ENCODE results near the gene CSNK1A1. TPM values are rescaled to one million over a fixed set of nuclear protein-coding genes. Genes with fewer than 3 reads are reported as not detected.
A peak's percentile ranks its signal among the peaks of the same experiment; 100 is the strongest.

The CSNK1A1 gene
- total RNA-seq, 2 donors from 2014 or later: 222 to 262 TPM

GRCh38 chr5:149510136-149510535 lies 41.1 kb downstream of the CSNK1A1 start:
- Histone ChIP-seq H3K4me1 (ENCODE audit: control insufficient read depth in 1 of 2, low read depth in 2 of 2) (peaks cover 20 to 27% of the 10 kb centered on the region in 2 donors), H3K27me3 (replicated peaks; ENCODE audit: insufficient read depth) (no peaks in the 10 kb centered on the region), H3K4me3 (no peak overlapping the region), H3K9me3 (no peaks in the 10 kb centered on the region), H3K27ac (no peak overlapping the region), H3K36me3 (peaks cover 38% of the 10 kb centered on the region)
- ATAC-seq (ENCODE audit: insufficient number of reproducible peaks, low FRiP score, low read depth) (no peak), DNase-seq (ENCODE audit: low spot score) (no peak)
- TF ChIP-seq CTCF (IDR thresholded peaks at IDR 0.05): no peak

DNA sequence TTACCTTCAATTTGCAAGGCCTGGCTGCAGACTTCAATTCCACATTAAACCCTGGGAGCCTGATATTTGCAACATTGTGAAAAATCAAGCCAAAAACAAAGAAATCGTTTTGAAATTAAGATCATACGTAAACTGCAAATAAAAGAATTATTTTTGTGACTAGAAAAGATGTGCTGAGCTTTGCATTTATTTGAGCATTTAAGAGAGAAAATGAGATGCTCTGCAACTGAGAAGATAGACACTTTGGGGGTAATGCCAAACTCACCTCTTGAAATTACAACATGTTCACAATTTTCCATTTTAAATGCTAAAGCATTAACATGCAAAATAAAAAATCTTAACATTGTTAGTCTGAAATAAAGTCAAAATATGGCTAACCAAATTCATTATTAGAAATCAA lies 46.6 kb downstream of the CSNK1A1 start:
- Histone ChIP-seq H3K27me3 (replicated peaks; ENCODE audit: insufficient read depth) (no peaks in the 10 kb centered on the region), H3K4me3 (no peak overlapping the region), H3K4me1 (ENCODE audit: control insufficient read depth in 1 of 2, low read depth in 2 of 2) (no peaks in the 10 kb centered on the region), H3K27ac (no peak overlapping the region), H3K36me3 (peaks cover 67% of the 10 kb centered on the region), H3K9me3 (no peaks in the 10 kb centered on the region)
- ATAC-seq (ENCODE audit: insufficient number of reproducible peaks, low FRiP score, low read depth) (no peak), DNase-seq (ENCODE audit: low spot score) (no peak)
- TF ChIP-seq CTCF (IDR thresholded peaks at IDR 0.05): no peak

DNA sequence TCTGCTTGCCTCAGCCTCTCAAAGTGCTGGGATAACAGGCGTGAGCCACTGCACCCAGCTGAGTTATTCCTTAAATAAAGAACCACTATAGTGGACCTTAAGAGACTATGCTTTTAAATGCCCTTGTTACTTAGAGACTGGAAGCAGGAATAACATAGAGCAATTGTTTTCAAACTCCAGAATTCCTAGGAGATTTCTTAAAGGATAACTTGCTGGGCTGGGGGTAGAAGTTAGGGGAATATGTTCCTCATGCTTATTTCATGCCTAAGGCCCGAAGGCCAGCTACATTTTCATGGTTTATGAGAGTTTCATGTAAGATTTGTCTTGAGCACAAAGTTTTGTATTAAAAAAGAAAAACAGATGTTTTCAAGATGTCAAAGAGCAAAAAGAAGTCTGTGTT lies 48.2 kb downstream of the CSNK1A1 start:
- Histone ChIP-seq H3K4me1 (ENCODE audit: control insufficient read depth in 1 of 2, low read depth in 2 of 2) (peaks cover 0 to 3% of the 10 kb centered on the region in 2 donors), H3K27ac (peak overlapping the region in 1 of 2 donors; percentile 12), H3K27me3 (replicated peaks; ENCODE audit: insufficient read depth) (no peaks in the 10 kb centered on the region), H3K36me3 (peaks cover 58% of the 10 kb centered on the region), H3K4me3 (no peak overlapping the region), H3K9me3 (no peaks in the 10 kb centered on the region)
- ATAC-seq (ENCODE audit: insufficient number of reproducible peaks, low FRiP score, low read depth) (no peak), DNase-seq (ENCODE audit: low spot score) (no peak)
- TF ChIP-seq CTCF (IDR thresholded peaks at IDR 0.05): no peak

DNA sequence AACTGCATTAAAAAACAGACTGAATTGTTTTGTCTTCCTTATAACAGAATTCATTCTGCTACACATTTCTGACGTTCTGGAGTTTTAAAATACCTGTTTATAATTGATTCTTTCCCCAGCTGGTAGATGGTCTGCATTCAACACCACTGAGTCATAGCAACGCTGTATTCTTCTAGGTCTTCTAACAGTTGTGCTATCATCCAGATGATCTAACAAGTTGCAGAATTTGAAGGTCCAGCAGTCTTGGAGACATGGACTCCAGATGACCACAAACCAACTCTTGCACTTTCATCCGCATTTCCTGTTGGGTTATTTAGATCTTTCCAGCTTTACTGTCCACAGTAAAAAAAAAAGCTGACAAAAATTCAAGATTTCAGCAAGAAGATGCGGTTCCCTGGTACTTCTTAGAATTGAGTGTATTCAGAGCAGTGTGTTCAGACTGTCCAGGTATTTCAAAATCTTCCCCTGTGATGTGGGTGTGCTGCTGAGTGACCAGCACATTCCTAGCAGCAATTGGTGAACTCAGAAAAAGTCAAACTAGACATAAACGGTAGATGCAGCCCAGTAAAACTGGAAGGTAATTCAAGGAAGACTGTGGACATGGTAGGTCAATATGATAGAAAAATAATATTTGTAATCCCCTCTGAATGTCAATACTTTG lies 50.2 kb downstream of the CSNK1A1 start:
- Histone ChIP-seq H3K36me3 (peaks cover 44% of the 10 kb centered on the region), H3K27me3 (replicated peaks; ENCODE audit: insufficient read depth) (no peaks in the 10 kb centered on the region), H3K4me1 (ENCODE audit: control insufficient read depth in 1 of 2, low read depth in 2 of 2) (peaks cover 8 to 23% of the 10 kb centered on the region in 2 donors), H3K27ac (no peak overlapping the region), H3K4me3 (no peak overlapping the region), H3K9me3 (no peaks in the 10 kb centered on the region)
- no peak for ATAC-seq (ENCODE audit: insufficient number of reproducible peaks, low FRiP score, low read depth)
- DNase-seq (ENCODE audit: low spot score): no peak
- TF ChIP-seq CTCF (IDR thresholded peaks at IDR 0.05): no peak

DNA sequence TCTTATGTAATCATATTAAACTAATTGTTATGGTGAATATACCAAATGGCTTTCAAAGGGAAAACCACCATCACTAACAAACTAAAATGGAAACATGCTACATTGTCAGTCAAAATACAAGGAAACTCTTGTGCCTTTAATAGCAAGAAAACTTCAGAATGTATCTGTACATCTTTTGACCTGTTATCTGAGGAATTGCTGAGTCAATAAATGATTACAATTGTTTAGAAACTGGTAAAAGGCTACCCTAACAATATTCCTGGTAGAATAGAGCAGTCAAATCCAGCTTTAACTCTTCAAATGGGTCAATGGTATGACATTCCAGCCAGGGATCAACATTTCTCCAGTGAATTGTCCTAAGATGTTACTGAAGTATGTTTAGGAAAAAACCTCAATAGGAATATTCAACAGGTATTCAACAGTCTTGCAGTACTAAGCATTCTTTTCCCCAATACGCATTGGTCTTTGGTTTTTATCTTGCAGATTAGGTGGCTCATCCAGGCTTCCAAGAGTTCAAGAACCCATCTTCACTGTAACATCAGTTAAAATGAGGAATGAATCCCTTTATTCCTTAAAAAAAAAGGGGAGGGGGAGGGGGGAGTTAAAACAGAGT lies 52.4 kb downstream of the CSNK1A1 start:
- Histone ChIP-seq H3K36me3 (peaks cover 28% of the 10 kb centered on the region), H3K27me3 (replicated peaks; ENCODE audit: insufficient read depth) (no peaks in the 10 kb centered on the region), H3K4me1 (ENCODE audit: control insufficient read depth in 1 of 2, low read depth in 2 of 2) (peaks cover 8 to 40% of the 10 kb centered on the region in 2 donors), H3K4me3 (no peak overlapping the region), H3K27ac (no peak overlapping the region), H3K9me3 (no peaks in the 10 kb centered on the region)
- no peak for TF ChIP-seq CTCF (IDR thresholded peaks at IDR 0.05)
- DNase-seq (ENCODE audit: low spot score) (no peak), ATAC-seq (ENCODE audit: insufficient number of reproducible peaks, low FRiP score, low read depth) (no peak)
